Measurements from ENCODE around the gene PCNX3. TPM values are rescaled to one million over a fixed set of nuclear protein-coding genes. Genes with fewer than 3 reads are reported as not detected.

Gene PCNX3
- total RNA-seq, 1 donor from 2014 or later = 35.9 TPM

- no peak for DNase-seq (ENCODE audit: low read depth)
- H3K4me3 ChIP-seq (ENCODE audit: low read depth, low read length) = no peak overlapping the region
These were observed 5.2 kb upstream of the PCNX3 start for GRCh38 chr11:65610404-65610803.

GRCh38 chr11:65611028-65611757 is 4.4 kb upstream of the PCNX3 start:
- no peak for TF ChIP-seq CTCF (conservative IDR thresholded peaks at IDR 0.05; ENCODE audit: low read depth, low read length)
- no peak for DNase-seq (ENCODE audit: low read depth)
- H3K4me3 ChIP-seq (ENCODE audit: low read depth, low read length) = peak overlapping the region; percentile 1

More at GRCh38 chr11:65610404-65610803, 5.2 kb upstream of the PCNX3 start:
- no peak for TF ChIP-seq CTCF (conservative IDR thresholded peaks at IDR 0.05; ENCODE audit: low read depth, low read length)

- peak overlapping the region; percentile 81 for H3K4me3 ChIP-seq (ENCODE audit: low read depth, low read length)
- DNase-seq (ENCODE audit: low read depth) = no peak
These were observed 3.6 kb upstream of the PCNX3 start for GRCh38 chr11:65611758-65612603.

GRCh38 chr11:65612691-65613090 is 2.9 kb upstream of the PCNX3 start:
- TF ChIP-seq CTCF (conservative IDR thresholded peaks at IDR 0.05; ENCODE audit: low read depth, low read length) = no peak
- H3K4me3 ChIP-seq (ENCODE audit: low read depth, low read length) = peak overlapping the region; percentile 81

More at GRCh38 chr11:65611758-65612603, 3.6 kb upstream of the PCNX3 start:
- TF ChIP-seq CTCF (conservative IDR thresholded peaks at IDR 0.05; ENCODE audit: low read depth, low read length) = no peak

GRCh38 chr11:65613091-65613928 is 2.3 kb upstream of the PCNX3 start:
- H3K4me3 ChIP-seq (ENCODE audit: low read depth, low read length) = peak overlapping the region; percentile 81

More at GRCh38 chr11:65612691-65613090, 2.9 kb upstream of the PCNX3 start:
- DNase-seq (ENCODE audit: low read depth) = no peak

More at GRCh38 chr11:65613091-65613928, 2.3 kb upstream of the PCNX3 start:
- DNase-seq (ENCODE audit: low read depth) = no peak
- no peak for TF ChIP-seq CTCF (conservative IDR thresholded peaks at IDR 0.05; ENCODE audit: low read depth, low read length)

Data from epithelial cell of proximal tubule (primary cell).